Lung microvascular endothelial cell (primary cell): ENCODE measurements around the gene LGR6. TPM values are rescaled to one million over a fixed set of nuclear protein-coding genes. Genes with fewer than 3 reads are reported as not detected.

ENCODE experiments used
- DNase-seq, 2 donors: peaks; one replicate each; pipeline versions ENCODE4 v3.0.0 to v3.0.0-alpha.2; 2010; ENCODE audit warnings: low read depth in 2 of 2
- total RNA-seq: library from RNA; depleted of rRNA; stranded (reverse); fragments of >200 nt; gene quantifications from 2 replicates; pipeline ENCODE4 v1.2.1, GENCODE V29; 2014

LGR6 gene
- total RNA-seq, 1 donor from 2014 or later, result not detected

DNA sequence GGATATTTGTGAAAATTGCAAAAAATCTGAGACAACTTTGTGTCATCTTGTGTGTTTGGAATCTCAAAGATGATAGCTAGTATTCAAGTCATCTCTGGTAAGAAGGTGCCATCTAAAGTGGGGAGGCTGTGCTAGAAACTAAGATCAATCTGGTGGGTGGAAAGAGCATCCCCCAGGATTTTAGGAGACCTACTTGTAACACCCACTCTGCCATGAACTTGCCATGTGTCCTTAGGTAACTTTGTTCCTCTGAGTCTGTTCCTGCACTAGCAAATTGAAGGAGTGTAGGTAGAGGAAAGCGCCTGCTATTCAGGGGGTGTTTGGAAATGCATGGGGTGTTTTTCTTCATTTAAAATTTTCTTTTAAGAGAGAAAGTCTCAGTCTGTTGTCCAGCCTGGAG, 24.4 kb downstream of the LGR6 start:
- no peak for DNase-seq

DNA sequence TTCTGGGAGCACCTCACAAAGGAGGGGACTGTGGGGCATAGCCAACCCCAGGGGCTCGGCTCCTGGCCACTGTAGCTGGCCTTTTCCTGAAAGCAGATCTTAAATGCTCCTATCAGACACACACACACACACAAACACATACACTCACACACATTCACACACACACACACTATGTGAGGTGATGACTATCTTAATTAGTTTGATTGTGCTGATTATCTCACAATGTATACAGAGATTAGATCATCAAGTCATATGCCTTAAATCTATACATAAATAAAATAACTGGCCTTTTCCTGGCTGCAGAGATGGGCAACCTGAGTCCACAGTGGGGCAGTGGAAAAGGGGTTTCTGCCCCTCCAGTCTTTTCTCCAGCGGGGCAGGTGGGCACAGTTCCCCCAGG, 27.1 kb downstream of the LGR6 start:
- DNase-seq, result no peak

DNA sequence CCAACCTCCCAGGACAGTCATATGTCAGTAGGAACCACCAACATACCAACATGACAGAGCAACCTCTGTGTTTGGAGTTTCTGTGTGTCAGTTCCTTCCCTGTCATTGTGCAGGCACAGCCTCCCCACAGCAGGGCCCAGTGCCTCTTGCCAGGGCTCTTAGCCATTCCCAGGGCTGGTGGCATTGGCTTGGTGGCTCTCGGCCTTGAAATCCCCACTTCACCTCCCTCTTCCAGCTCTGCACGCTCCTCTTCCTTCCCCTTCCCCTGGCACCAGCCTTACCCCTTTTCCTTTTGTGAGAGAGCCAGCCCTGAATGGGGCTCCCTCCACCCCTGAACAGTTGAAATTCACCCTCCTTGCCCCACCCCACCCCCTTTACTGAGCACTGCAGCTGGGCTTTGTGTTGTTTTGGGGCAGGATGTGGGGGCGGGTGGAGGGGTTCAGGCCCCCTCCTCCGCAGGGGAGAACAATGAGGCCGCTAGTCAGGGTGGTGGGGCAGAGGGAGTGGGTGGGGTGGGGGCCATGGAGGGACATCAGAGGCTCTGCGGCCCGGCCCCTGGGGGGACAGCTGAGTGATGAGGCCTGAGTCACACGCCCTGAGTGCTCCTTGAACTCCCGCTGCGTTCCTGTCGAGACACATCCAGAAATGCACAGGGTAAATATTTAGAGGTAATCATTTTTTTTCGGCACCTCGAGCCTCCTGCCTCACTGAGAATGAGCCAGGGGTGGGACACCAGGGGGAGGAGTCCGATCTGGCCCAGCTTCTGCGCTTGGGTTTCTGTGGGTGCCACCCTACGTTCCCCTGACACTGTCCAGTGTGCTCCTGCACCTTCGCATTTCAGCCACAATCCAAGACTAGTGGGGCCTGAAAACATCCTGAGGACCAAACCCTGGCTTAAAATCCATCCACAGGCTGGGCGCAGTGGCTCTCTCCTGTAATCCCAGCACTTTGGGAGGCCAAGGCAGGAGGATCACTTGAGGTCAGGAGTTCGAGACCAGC, 28.6 kb downstream of the LGR6 start:
- DNase-seq, result no peak

DNA sequence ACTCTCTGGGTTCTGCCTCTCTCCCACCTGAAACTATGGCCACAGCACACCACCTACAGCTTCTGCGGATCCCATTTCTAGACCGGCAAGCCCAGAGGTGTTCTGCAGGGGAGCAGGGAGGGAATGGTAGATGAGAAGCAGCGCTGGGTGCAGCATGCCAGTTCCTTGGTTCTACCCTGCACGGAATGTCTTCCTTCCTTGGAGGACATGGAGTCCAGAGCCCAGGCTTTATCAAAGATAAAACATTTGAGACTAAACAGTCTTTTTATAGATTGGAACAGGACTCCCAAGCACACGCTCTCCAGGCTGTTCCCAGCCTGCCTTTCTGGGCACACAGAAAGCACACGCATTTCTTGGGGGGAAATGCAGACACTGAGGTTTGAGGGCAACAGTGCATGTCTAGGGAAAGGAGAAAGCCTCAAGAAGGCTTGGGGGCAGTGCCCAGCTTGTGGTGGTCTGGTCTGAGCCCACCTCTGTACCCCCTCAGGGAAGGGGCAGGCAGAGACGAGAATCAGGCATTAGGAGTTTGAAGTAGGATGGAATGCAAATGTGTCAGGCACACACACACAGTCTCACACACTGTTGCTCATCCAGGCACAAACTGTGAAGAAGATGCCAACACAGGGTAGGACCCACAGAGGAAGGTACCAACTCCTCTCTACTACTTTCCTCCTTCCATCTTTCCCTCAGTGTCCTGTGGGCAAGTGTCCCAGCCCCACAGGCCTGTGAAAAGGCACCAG, 29.7 kb downstream of the LGR6 start:
- DNase-seq, result no peak

DNA sequence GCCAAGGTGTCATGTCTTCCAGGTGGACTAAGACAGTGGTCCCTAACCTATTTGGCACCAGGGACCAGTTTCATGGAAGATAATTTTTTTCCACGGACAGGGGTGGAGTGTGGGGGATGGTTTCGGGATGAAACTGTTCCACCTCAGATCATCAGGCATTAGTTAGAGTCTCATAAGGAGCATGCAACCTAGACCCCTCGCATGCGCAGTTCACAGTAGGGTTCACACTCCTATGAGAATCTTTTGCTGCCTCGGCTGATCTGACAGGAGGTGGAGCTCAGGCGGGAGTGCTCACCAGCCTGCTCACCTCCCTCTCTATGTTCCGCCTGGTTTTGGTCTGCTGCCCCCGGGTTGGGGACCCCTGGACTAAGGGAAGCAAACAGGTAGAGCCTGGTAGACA, 30.9 kb downstream of the LGR6 start:
- no peak for DNase-seq

DNA sequence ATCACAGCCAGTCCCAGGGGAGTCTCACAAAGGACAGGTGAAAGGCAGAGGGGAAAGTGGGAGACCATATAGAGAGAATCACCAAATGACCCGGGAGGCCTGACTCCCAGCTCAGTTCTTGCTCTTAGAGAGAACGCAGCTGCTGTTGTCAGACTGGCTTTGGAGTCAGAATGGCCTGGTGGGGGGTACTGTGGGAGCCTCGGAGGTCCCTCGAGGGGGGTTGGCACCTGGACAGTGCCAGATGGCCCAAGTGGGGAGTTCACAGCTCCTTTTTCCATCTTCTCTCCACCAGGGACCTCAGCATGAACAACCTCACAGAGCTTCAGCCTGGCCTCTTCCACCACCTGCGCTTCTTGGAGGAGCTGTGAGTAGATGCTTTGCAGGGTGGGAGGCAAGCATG, 31.5 kb downstream of the LGR6 start:
- no peak for DNase-seq

DNA sequence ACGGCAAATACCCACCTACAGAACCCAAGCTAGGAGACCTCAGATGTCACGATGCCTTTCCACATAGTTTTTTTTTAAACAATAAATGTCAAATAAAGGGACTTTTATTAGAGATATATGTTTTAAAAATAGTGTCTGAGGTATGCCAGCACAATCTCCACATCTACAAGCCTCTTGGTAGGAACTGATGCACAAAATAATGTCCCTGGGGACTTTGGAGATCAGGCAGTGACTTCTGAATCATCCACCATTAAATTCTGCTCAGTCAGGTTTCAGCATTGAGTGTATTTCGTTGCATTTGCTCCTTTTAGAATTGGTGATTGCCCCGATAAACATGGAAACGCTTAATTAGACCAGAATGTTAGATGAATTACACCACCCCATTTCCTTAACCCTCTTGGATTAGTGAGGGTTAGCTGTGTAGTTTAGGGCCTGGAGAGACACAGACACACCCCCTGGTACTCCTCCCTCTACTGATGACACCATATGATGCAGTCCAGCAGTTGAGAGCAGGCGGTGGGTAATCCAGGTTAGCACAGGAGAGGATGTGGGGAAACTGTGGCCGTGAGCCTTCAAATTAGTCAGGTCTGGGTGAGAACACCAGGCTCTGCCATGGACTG, 33.6 kb downstream of the LGR6 start:
- no peak for DNase-seq

DNA sequence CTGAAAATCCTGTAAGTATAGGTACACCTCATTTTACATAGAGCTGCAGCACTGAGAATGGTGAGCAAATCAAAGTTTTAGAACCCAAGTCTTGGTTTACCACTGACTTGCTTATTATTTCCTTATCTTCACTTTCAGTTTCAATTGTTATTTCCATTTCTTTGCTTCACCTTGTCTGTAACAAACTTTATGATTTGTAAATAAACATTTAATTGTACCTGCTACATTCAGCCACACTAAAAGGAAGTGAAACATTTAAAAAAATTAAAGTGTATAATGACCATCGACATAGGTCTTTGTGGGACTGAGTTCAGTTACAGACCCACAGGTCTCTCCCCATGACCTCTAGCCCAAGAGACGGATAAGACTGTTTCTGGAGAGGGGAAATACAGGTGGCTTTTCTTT, 34.4 kb downstream of the LGR6 start:
- no peak for DNase-seq

DNA sequence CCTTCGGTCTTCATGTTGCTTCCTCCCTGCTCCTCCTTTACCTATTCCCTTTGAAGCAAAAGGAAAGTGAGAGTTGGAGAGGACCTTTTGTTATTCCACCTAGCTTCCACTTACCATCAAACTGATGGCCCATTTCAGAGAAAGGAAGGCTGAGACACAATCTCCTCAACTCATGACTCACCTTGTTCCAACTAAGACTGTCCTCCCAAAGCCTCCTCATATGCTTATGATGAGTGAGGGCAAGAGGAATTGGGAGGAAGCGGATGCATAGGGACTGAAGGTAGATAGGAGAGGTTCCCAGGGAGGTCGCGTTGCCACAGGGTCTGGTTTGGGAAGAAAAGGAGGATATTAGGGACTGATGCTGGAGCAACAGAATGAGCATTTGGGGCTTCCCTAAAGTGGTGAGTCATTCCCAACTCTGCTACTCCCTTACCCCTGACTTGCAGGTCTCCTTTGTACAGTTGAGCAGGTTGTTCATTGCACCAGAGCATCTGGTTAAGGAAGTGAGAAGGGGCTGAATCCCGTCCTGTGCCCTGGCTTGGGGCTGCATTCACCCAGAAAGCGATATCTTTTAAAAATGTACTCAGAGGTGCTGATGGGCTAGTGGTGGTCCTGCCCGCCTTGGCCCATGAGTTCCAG, 35.0 kb downstream of the LGR6 start:
- no peak for DNase-seq

DNA sequence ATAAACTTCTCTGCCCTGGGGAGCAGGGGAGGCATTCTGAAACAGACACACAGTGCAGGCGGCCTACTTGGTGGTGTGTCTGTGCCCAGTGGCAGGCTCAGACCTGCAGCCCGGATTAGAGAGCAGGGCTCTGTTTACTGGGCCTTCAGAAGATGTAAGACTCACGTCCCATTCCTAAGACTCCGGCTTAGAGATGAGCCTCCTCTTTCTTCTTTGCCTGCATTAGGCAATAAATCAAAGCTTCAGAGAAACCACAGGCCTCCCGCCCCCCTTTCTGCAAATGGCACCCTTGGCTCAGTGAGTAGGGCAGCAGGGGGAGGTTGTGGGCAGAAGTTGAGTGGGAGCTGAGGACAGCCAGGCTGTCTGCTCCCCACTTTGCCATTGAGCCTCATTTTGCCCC, 35.8 kb downstream of the LGR6 start:
- no peak for DNase-seq

DNA sequence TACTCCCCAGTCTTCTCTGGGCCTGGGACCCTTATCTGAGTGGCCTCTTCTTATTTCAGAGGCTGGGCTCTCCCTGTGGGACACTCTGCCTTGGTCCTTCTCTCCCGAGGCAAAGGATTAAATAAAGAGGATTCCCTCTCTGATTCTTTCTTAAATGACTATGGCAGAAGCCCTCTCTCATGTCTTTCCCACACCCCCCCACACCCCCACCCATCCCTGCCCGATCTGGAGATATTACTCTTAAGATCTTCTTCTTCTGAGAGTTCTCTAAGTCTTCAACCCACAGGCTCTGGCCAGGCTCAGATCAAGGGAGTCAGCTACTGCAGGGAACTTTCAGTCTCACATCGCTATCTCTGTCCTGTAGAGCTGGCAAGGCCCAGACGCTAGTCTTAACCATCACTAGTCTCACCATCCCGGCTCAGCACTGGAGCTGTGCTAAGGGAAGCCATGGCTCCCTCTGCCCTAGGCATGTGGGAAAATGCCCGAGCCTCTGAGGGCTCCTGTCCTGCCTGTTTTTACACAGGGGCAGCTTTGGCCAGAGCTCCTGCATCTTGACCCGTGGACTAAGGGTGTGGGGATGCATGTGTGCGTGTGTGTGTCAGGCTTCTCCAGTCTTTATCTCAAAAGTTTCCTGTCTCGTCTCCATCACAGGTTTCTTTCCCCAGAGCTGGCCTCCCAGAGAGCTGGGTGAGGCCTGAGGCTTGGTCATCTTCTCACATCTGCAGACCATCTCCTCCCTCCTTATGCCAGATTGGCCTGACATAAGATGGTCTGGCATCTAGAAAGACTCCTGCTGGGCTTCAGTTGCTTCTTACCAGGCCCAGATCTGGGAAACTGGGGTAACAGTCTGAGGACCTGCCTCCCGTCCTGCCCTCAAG, 36.7 kb downstream of the LGR6 start:
- no peak for DNase-seq

DNA sequence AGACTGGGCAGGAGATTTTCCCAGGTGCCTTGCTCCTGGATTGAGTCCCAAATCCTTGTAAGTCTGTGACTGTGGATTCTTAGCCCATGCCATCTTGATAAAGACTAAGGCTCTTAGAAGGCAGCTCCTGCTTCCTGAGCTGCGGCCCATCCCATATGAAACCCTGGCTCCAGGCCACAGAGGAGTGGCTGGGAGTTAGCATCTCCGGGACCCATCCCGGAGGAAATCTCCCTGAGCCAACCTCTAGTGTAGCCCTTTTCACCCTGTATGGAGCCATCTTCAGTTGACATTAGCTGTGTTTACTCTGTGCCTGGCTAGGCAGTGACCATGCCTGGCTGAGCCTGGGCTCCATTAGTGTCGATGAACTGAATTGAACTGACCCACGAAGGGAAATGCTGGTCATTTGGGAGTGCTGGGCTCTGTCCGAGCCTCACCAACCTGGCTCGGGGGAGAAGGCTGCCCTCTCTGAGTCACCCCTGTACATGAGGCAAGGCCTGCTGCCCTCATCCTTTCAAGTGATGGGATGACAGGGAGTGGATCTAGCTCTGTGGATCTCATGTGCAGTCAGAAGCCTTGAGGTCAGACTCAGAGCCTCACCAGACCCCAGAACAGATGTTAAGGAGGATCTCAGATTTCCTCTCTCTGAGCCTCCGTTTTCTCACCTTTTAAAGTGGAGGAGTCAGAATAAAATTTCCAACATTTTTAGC, 37.5 kb downstream of the LGR6 start:
- DNase-seq, result no peak

DNA sequence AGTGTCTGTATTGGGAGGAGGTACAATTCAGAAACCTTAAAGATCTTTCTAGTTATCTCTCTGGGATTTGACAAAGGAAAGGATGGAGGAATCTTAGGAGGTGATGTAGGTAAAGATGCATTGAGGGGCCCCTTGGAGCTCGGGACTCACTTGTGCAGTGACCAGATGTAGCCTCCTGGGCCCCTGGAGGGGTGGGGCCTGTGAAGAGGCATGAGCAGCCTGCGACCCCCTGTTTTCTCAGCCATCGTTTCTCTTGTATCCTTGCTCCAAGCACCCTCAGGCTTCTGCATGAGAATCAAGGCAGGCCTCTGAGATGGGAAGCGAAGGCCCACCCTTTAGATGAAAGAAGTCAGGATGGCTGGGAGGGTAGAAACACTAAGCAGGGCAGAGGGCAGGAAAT, 39.6 kb downstream of the LGR6 start:
- DNase-seq, result no peak

DNA sequence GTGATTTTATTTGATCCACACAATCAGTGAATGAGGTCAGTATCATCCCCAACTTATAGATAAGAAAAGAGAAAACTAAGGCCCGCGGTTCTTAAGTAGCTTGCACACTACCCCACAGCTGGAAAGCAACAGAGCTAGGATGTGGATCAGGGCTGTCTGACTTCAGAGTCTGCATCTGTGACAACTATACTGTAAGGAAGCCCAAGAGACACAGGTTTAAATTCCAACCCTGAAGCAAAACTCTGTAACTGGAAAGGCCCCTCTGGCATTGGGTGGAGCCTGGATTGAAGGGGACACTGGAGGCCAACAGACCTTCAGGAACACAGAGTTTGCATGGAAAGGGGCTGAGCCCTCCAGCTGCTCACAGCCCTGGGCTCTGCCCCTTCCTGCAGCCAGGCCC, 40.2 kb downstream of the LGR6 start:
- no peak for DNase-seq

DNA sequence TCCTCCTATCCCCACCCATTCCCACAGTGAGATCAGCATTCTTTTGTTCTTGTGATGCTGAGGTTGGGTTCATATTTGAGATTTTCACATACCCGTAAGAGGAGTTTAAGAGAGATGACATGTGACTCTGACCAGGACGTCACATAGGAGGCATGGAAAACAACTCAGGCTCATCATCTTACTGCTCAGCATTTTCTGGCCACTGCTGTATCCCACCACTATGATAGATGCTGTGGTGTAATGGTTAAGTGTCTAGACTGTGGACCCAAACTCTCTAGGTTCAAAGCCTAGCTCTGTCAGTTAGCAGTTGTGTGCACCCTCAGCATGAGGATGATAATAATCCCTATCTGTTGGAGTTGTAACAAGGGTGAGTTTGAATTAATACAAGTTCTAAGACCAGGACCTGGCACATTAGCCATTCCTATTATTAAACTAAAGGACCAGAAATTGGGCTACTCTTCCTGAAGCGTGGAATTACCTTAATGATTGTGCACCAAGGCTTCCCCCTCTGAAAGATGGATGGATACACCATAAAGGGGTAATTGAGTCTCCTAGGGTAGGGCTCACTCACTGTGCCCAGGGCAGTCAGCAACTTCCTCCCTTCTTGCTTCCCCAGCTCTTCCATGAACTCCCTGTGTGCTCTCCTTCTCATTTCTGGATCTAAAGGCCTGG, 40.9 kb downstream of the LGR6 start:
- no peak for DNase-seq

DNA sequence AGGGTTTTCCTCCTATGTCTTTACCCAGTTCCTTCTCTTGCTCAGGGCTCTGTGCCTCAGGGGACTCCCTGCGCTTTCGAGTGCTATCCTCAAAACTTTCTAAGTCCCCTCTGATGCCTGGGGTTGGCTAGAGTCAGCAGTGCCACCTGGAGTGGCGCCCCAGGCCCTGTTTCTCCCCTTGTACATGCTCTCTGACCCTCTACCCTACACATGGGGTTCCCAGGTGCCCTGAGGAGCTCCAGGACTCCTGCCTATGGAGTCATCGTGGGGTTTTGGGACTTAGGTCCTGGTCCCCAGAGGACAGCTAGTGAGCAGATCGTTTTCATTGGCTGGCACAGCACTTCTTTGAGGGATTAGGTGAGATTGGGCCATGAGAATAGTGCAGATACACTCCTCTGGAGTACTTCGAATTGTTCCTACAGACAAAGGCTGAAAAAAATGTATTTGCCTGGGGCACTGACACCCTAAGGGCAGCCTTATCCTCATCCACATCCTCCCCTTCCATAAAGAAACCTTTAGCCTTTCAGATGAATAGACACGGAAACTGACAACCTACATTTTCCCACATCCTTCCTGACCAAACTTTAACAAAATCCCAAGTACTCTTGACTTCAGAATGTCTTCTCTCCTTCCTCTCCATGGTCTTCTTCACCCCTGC, 41.5 kb downstream of the LGR6 start:
- peak in 1 of 2 donors; percentile 35 for DNase-seq

DNA sequence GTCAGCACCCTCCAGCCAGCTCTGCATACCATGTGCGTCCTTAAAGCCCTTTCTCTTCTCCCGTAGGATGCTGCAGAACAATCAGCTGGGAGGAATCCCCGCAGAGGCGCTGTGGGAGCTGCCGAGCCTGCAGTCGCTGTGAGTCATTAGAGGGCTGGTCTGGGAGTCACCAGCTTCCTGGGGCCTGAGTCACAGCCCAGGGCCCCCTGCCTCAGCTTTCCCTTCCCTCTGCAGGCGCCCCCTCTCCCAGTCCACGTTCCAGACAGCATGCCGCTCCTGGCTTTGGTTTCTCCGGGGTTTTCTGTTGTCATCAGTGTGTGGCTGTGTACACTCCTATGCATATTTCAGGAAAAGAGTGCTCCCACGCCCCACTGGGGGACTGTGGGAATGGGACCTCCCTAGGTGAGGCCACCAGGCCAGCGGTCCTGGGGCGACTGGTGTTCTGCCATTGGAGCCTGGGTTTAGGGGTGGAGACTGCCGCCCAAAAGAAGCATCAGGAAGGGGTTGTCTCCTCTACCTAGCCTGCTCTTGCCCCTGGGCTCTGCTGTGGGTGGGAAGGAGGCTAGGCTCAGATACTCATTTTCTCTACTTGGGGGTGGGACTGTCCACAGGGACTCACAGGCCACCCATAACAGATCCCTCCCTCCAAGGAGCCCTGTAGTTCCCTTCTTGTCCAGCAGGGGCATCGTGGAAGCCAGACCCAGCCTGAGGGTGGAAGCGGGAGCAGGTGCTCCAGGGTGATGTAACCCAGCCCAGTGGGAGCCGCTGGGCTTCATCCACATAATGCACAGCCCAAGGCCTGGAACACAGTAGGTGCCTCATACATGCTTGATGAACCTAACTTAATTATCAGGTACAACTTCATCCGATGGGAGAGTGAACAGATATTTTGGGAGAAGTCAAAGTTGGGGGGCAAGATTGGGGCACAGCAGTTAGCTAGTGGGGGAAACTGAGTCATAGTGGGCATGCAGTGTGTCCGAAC, 42.5 kb downstream of the LGR6 start:
- peak; percentile 51 to 92 for DNase-seq

DNA sequence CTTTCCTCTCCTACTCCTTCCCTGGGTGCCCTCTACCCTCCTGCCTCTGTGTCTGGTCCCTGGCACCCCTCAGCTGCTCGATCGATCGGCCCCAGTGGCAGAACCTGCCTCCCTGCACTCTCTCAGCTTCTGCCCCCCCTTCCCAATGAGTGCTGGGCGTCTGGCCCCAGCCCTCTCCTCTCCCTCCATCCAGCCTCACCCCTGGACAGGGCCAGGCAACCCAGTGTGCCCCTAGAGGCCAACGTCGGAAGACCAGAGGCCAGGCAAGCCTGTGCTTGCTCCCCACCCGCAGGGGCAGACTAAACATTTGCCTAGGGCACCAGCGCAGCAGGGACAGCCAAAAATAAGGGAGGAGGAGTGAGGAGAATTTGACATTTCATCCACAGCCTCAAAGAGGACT, 43.5 kb downstream of the LGR6 start:
- peak; percentile 26 to 35 for DNase-seq
